GM13976 (cell line): Measurements from ENCODE around the gene NR2F6.

Experiments used
- DNase-seq: peaks from one replicate; pipeline ENCODE4 v3.0.0; 2012; ENCODE audit warnings: low spot score
- CTCF ChIP-seq: IDR thresholded peaks from 2 replicates; pipeline ENCODE4 v1.5.1; 2012; ENCODE audit warnings: borderline replicate concordance, mild to moderate bottlenecking; ENCODE audit not compliant: insufficient read depth; ENCODE audit errors: extremely low read depth, missing control alignments, control extremely low read depth
- in situ Hi-C: fragments of 300-500 bp; cut with MboI; formaldehyde crosslinking; loops from one replicate; pipeline ENCODE4 v1.12.0; 2022; ENCODE audit warnings: low sequenced_read_pairs, mixed read lengths, inconsistent platforms; ENCODE audit not compliant: unreplicated experiment

Gene NR2F6

GRCh38 chr19:17256130-17256529, 10.4 kb upstream of the NR2F6 start:
- no peak for TF ChIP-seq CTCF
- DNase-seq: no peak
- in situ Hi-C loops: no loop called here

GRCh38 chr19:17255150-17255621, 9.5 kb upstream of the NR2F6 start:
- no peak for TF ChIP-seq CTCF
- no peak for DNase-seq

GRCh38 chr19:17254636-17255035, 8.9 kb upstream of the NR2F6 start:
- no peak for DNase-seq
- in situ Hi-C loops: no loop called here
- TF ChIP-seq CTCF: no peak

More at GRCh38 chr19:17255150-17255621, 9.5 kb upstream of the NR2F6 start:
- in situ Hi-C loops: no loop called here

GRCh38 chr19:17249887-17250548, 4.3 kb upstream of the NR2F6 start:
- in situ Hi-C loops: loop anchor here (25.0 kb wide), 1 partner anchor 188 kb away; no protein-coding TSS in a partner anchor
- no peak for DNase-seq
- no peak for TF ChIP-seq CTCF

- no peak for TF ChIP-seq CTCF
Observed at GRCh38 chr19:17248011-17248776, 2.5 kb upstream of the NR2F6 start.

GRCh38 chr19:17246681-17247425, 1.1 kb upstream of the NR2F6 start:
- in situ Hi-C loops: loop anchor here (25.0 kb wide), 1 partner anchor 185 kb away; no protein-coding TSS in a partner anchor
- no peak for DNase-seq
- no peak for TF ChIP-seq CTCF

More at GRCh38 chr19:17248011-17248776, 2.5 kb upstream of the NR2F6 start:
- no peak for DNase-seq
- in situ Hi-C loops: loop anchor here (25.0 kb wide), 1 partner anchor 186 kb away; no protein-coding TSS in a partner anchor
